Mesenteric fat pad (tissue), 1 donor: Measurements from ENCODE around the gene PERCC1. TPM values are rescaled to one million over a fixed set of nuclear protein-coding genes. Genes with fewer than 3 reads are reported as not detected.
"Not testable (repeated sequence)": the region's sequence is repeated elsewhere in the genome, so short reads cannot be mapped to it uniquely, and the experiment has no call there.

Experiments used
- DNase-seq: peaks from one replicate; pipeline ENCODE4 v3.0.0-alpha.2; 2020; ENCODE audit warnings: low spot score
- total RNA-seq: library from RNA; stranded (reverse); fragmentation: NEBNext Ultra II Directional; extraction: Animal tissue kit (Norgen Biotek cat#: 25700); gene quantifications from one replicate; pipeline ENCODE4 v1.2.1, GENCODE V29; 2021
- donor health status: DM: yes; HTN: yes; CAD: no.

The PERCC1 gene
- total RNA-seq, 1 donor from 2014 or later, result 0.35 TPM

- no peak for DNase-seq
Measured at GRCh38 chr16:1433263-1433560, 2.3 kb downstream of the PERCC1 start.

GRCh38 chr16:1433756-1434155 lies 2.9 kb downstream of the PERCC1 start:
- DNase-seq, result no peak

GRCh38 chr16:1434644-1435592 lies 4.0 kb downstream of the PERCC1 start:
- DNase-seq, result no peak

GRCh38 chr16:1435921-1436697 lies 5.2 kb downstream of the PERCC1 start:
- no peak for DNase-seq

- no peak for DNase-seq
Measured at GRCh38 chr16:1436731-1437355, 6.0 kb downstream of the PERCC1 start.

GRCh38 chr16:1437606-1438005 lies 6.7 kb downstream of the PERCC1 start:
- no peak for DNase-seq

GRCh38 chr16:1438229-1439057 lies 7.6 kb downstream of the PERCC1 start:
- DNase-seq, result no peak

GRCh38 chr16:1439058-1439698 lies 8.3 kb downstream of the PERCC1 start:
- no peak for DNase-seq

GRCh38 chr16:1439699-1440074 lies 8.8 kb downstream of the PERCC1 start:
- not testable (repeated sequence) for DNase-seq

- DNase-seq, result no peak
Measured at GRCh38 chr16:1441391-1441829, 10.5 kb downstream of the PERCC1 start.

GRCh38 chr16:1442697-1443096 lies 11.8 kb downstream of the PERCC1 start:
- DNase-seq, result no peak

GRCh38 chr16:1443403-1443973 lies 12.6 kb downstream of the PERCC1 start:
- DNase-seq, result no peak

GRCh38 chr16:1443980-1444729 lies 13.3 kb downstream of the PERCC1 start, which contains the start of gene CCDC154:
Gene CCDC154, minus strand, starts transcription at chr16:1444556. Its CDS starts 234 bp downstream, at chr16:1444322.
- no peak for DNase-seq

GRCh38 chr16:1444730-1445517 lies 14.0 kb downstream of the PERCC1 start:
- DNase-seq, result no peak

- no peak for DNase-seq
Measured at GRCh38 chr16:1445518-1446203, 14.8 kb downstream of the PERCC1 start.

- DNase-seq, result no peak
Measured at GRCh38 chr16:1446296-1447080, 15.6 kb downstream of the PERCC1 start.

- DNase-seq, result no peak
Measured at GRCh38 chr16:1447965-1448364, 17.1 kb downstream of the PERCC1 start.
